GM23248 (cell line): ENCODE data around the gene ANKS1B.

ENCODE experiments used
- EZH2 ChIP-seq: fragments of 200-600 bp; sonication (generic); IDR thresholded peaks from 2 replicates; pipeline ENCODE4 v1.6.1; 2018; ENCODE audit warnings: antibody characterized with exemption, mild to moderate bottlenecking; ENCODE audit not compliant: insufficient read depth, poor library complexity, severe bottlenecking
- EZH2phosphoT487 ChIP-seq: fragments of 200-600 bp; sonication (generic); IDR thresholded peaks from 2 replicates; pipeline ENCODE4 v1.6.1; 2018; ENCODE audit warnings: antibody characterized with exemption, moderate library complexity, mild to moderate bottlenecking, low read depth; ENCODE audit not compliant: insufficient read depth

- TF ChIP-seq EZH2 (no peak), EZH2phosphoT487 (no peak)
Observed at GRCh38 chr12:99130808-99131553, 853.8 kb downstream of the ANKS1B start.
